Activated CD4-positive, CD25-positive, alpha-beta regulatory T cell (primary cell): ENCODE measurements around the gene CBX4.

Source experiments
- DNase-seq, 4 experiments: peaks; one replicate each; lab custom pipeline; 2025; lab: John Stamatoyannopoulos, UW

CBX4 gene

GRCh38 chr17:79799174-79799537 is 40.1 kb downstream of the CBX4 start:
- no peak for DNase-seq

DNA sequence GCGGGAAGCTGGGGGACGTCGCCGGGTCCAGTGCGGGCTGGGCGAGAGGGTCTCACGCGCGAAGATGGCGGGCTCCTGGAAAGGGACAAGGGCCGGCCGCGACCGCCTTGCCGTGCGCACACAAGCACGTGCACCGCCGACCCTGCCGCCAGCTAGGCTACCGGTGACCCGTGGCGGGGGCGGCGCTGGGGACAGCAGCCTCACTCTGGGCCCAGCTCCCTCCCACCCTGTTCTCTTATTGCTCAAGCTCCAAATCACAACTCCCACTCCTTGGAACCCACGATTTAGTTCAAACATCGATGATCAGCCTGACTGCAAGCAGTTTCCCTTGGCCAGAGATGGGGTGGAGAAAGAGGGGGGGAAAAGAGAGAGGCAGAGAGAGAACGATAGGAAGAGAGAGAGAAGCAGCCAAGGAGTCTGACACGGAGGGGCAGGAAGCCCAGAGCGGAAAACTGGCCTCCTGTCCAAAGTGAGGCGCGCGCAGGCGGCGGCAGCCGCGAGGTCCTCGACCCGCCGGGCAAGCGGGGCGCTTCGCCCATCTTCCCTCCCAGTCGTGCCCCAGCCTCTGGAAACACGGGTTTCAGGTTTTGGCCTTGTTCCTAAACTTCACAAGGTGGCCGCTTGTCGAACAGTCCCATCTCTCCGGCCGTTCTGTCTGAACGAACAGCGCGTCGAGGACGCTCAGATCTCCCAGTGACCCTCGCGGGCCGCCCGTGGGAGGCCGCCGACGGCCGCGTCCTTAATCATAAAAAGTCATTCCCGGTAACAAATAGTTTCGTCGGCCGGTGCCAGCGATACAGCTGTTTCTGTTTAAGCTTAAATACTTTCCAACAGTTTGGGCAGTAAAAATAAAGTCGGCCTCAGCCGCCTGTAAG is 40.7 kb downstream of the CBX4 start:
- DNase-seq, result no peak

- no peak for DNase-seq
Observed at GRCh38 chr17:79797492-79798298, 41.5 kb downstream of the CBX4 start.

- peak; percentile 96 to 99 (median 98) for DNase-seq
Observed at GRCh38 chr17:79796763-79797491, 42.3 kb downstream of the CBX4 start, which contains the start of gene CBX8. Gene CBX8 (minus strand): TSS chr17:79797077. CDS start chr17:79796998, 79 bp downstream.

GRCh38 chr17:79796444-79796762 is 42.8 kb downstream of the CBX4 start:
- DNase-seq, result no peak

- DNase-seq, result no peak
Observed at GRCh38 chr17:79795795-79796443, 43.3 kb downstream of the CBX4 start.

DNA sequence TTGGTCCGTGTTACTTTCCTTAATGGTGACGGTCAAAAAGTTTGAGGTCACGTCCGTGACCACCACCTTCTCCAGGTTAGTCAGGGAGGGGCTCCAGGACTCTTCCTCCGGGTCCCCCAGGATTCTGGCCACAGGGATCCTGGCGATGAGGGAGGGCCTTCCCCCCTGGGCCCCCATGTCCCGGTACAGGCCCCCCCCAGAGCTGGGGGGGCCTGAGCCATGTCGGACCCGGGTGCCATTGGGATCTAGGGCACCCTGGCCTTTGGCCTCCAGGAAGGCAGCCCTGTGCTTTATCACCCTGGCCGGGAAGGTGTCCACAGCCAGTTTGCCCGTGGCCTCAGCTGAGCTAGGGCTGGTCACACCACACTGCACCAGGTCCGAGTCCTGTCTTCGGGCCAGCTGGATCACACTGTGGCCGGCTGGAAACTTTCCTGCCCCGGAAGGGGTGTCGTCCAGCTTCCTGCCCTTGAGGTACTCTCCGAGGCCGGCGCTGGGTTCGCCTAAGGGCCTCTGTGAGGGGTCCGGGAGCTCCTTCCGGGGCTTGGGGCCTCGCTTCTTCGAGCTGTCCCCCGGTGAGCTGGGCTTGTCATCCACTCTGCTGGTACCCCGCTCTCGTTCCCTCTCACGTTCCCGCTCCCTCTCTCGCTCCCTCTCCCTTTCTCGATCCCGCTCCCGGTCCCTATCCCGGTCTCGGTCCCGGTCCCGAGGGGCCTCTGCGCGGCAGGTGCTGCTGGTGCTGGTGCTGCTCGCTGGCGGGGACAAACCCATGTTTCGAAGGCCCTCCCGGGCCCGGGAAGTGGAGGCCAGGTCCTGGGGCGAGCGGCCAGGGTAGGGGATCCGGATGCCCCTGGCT is 44.4 kb downstream of the CBX4 start:
- no peak for DNase-seq

DNA sequence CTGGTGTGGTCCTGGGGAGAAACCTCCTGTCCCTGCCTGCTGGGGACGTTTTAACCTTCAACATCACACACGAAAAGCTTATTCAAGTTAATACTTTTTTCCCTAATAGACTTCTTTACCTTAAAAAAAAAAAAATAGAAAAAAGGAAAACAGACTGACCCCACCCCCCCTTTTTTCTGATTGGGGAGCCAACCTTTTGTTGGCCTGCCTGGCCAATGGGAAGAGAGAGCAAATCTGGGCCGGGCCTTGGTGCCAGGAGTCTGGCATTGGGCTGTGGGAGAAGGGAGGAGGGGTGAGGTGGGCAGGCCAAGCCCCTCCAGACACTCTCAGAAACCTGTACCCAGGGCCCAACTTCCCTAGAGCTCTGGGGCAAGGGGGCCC is 45.3 kb downstream of the CBX4 start:
- no peak for DNase-seq

DNA sequence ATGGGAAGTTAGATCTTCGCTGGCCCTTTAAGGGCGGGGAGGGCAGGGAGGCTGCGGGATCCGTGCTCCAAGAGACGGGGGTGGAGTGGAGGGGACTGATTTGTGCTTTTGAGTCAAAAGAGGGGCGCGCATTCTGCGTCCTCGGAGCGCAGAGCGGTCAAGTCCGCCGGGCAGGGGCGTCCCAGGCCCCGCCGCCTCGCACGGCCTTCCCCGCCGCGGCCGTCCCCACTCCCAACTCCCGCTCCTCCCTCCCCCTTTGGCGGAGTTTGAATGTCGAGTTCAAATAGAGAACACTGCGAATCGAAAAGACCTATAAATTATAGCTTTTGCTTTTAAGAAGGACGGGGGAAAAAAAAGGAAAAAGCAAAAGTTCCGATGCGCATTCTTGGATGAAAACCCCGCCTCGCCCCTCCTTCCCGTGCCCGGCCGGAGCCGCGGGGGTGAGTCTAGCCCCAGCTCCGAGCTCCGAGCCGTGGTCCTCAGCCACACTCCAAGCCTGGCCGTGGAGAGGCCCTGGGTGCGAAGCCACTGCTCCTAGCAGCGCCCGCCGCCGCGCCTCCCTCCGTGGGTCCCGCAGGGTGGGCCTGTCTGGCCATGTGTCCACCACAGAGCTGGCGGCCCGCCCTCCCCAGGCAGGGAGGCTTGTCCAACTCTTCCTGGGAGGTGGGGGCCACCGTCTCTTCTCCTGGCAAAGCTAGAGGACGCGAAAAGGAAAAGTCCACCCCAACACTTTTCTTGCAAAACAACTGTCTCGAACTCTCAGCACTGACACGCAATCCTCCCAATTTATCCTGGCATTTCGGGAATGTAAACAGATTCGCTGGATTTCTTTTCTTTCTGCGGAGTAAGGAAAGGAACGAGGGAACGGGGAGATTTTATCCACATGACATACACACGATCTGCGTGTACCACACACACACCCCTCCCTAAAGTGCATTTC is 46.0 kb downstream of the CBX4 start:
- no peak for DNase-seq

GRCh38 chr17:79792341-79792871 is 46.8 kb downstream of the CBX4 start:
- DNase-seq, result no peak

DNA sequence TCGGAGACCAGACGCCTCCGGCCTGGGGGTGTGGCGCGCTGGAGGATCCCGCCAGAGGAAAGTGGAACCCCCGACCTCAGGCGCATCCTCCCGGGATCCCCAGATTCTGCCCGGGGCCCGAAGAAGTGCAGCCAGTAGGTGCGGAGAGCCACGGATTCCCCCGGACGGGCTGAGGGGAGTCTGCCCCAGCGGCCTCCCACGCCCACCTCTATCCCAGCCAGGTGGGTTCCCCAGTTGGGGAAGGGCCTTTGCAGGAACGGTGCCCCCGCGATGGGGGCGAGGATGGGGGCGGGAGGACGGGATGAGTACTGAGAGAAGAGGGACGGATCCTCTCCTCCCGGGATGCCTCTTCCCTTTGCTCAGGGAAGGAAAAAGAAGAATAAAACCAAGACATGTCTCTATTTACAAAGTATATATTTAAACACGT is 47.5 kb downstream of the CBX4 start:
- DNase-seq, result no peak

DNA sequence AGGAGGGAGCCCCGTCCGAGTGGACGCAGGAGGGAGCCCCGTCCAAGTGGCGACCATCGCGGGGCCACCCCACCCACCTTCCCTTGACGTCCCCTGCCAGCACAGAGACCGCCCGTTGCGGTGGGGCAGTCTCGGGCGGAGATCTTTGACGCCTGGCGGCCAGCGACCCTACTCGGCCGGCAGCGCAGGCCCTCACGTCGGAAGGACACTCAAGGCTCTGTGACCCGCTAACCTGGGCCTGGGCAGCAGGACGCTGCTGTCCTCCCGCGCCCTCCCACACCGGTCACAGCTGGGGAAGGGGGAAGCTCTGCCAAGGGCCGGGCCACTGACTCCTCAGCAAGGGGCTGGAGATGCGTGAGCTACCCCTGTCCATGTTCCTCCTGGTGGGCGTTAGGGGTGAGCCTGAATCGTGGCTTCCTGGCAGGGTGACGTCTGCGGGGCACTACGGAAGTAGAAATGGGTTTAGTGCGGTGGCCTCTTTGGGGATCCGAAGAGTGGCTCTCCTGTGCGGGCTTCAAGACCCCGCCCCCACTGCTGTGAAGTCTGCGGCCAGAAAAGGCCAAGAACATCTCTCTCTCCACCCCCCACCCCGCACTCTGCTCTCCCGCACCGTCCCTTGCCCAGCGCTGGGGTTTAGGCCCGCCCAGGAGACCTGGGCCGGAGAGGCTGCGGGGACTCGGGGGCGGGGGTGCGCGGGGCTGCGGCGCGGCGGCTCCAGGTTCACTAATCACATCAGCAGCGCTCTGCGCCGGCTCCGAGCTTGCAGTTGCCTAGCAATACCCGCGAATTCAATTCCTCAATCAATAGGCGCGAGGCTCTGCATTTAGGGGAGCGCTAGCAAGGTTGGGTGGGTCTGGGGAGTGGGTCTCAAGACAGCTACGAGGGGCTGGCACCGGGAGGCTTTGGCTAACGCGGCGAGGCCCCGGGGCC is 48.2 kb downstream of the CBX4 start:
- no peak for DNase-seq

DNA sequence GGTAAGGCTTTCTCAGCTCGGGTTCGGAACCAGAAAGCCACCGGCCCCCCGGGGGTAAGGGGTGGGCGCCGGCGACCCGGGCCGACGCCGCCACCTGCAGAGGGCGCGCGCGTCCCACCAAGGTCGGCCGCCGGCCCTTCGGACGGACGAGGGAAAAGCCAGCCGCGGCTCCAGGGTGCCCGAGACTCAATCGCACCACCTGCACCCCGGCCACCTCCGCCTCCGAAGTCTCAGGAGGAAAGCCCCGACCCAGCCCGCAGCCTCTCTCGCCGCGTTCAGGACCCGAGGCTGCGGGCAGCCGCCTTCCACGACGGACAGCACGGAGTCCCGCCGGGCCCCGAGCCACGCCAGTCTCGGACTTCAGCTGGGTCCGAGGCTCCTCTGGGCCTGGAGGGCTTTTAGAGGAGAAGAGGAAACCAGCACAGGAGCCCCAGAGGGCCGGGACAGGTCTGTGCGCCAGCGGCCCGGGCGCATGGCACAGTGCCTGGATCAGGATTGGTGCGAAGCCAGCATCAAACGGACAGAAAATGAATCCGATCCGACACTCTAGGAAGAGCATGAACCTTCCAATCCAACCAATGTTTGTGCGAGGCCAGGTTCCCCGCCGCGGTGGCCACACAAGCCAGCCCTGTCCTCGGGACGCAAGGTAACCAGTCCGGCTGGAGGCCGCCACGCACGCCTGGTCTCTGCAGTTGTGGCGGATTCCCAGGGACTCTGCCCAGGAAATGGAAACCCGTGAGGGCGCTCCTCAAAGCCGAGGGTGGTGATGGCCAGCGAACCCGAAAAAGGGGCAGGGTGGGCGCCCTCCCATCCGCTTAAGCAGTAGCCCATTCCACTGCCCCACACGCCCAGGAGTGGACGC is 49.1 kb downstream of the CBX4 start:
- DNase-seq, result no peak

GRCh38 chr17:79788989-79789942 is 50.0 kb downstream of the CBX4 start:
- no peak for DNase-seq

GRCh38 chr17:79788455-79788854 is 50.8 kb downstream of the CBX4 start:
- DNase-seq, result no peak

- no peak for DNase-seq
Observed at GRCh38 chr17:79786930-79787643, 52.2 kb downstream of the CBX4 start.
